C1 segment of cervical spinal cord (tissue), 14 donors: ENCODE measurements around the gene CAPN1.

Source experiments
- DNase-seq, 14 donors: peaks; one replicate each; lab custom pipeline; 2025; lab: John Stamatoyannopoulos, UW

Gene CAPN1

GRCh38 chr11:65260756-65261590 lies 79.2 kb downstream of the CAPN1 start:
- no peak for DNase-seq
